GM12864 (cell line): ENCODE data around the gene S100A10.

Experiments
- DNase-seq: peaks from one replicate; pipeline ENCODE4 v3.0.0-alpha.2; 2011; ENCODE audit warnings: low read depth
- H3K4me3 ChIP-seq: 2 replicates; pipeline ENCODE4 v1.5.1; 2011; ENCODE audit warnings: mild to moderate bottlenecking, low read depth, low read length, control low read depth
- CTCF ChIP-seq: IDR thresholded peaks from 2 replicates; pipeline ENCODE4 v1.5.1; 2011; ENCODE audit warnings: low read depth, mild to moderate bottlenecking, moderate library complexity, low read length, control low read depth, inconsistent platforms; ENCODE audit errors: missing control alignments

S100A10 gene

DNA sequence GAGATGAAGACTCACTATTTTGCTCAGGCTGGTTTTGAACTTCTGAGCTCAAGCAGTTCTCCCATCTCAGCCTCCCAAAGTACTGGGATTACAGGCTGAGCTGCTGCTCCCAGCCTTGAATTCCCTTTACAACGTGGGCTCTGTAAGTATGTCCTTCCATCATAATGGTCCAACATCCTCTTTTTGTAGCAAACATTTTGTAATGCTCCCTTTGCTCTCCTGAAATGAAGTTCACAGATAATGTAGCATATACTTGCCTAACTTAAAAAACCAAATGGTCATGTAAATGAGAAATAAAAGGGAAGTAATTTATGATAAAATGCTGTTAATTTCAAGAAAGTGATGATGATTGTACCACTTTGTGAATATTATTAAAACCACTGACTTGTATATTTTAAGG lies 53.9 kb downstream of the S100A10 start:
- no peak overlapping the region for H3K4me3 ChIP-seq
- no peak for TF ChIP-seq CTCF
- no peak for DNase-seq

- DNase-seq = no peak
- TF ChIP-seq CTCF = no peak
- no peak overlapping the region for H3K4me3 ChIP-seq
These were observed 54.5 kb downstream of the S100A10 start for GRCh38 chr1:151939141-151939540.

DNA sequence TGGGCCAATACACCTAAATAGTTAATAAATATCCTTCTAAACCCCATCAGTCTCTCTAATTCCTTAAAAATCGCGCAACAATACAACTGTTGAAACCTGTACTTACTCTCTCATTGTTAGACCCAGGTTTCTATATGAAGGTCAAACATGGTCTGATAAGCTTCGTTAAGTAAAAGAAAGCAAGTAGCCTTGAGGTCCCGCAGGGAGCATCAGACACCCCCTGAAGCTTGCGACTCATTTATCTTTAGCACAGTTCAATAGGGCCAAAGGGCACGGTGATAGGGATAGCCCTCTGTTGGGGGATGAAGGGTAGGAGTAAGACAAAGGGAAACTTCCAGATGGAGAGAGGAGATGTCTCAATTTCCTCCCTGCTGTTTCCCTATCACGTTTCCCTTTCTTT lies 57.0 kb downstream of the S100A10 start:
- H3K4me3 ChIP-seq = no peak overlapping the region
- DNase-seq = no peak
- TF ChIP-seq CTCF = no peak

DNA sequence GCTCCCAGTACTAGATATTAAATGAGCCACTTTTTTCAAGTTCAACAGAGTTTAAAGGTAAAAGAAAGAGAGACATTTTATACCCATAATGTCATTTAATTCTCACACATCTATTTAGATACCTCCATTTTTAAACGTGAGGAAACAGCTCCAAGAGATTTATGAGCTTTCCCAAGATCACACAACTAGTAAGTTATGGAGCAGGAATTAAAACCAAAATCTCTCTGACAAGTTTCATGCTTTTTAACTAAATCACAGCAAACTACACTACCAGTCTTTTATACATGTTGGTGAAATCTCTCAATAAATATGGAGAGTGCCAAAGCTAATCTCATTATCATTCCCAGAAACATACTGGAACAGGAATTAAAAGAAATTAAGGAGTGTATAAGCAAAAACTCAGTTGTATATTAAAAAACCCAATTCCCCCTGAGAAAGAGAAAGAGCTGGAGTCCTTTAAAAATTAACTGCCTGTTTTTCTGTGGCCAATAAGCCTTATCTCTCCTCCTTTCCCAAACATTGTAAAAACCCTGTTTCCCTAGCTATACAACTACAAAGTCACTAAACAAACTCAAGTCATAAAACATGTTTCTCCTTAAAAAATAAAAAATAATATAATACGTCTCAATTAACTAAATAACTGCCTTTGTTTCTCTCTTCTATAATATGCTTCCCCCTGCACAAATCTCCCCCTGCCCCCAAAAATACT lies 57.6 kb downstream of the S100A10 start:
- H3K4me3 ChIP-seq = no peak overlapping the region
- DNase-seq = no peak
- TF ChIP-seq CTCF = no peak

- no peak overlapping the region for H3K4me3 ChIP-seq
- no peak for DNase-seq
- TF ChIP-seq CTCF = no peak
These were observed 58.5 kb downstream of the S100A10 start for GRCh38 chr1:151935154-151935553.

- no peak overlapping the region for H3K4me3 ChIP-seq
- TF ChIP-seq CTCF = peak; percentile 90
- DNase-seq = no peak
These were observed 59.6 kb downstream of the S100A10 start for GRCh38 chr1:151934048-151934493.
